PC-9 (cell line): ENCODE measurements around the gene P3H4.

Experiments used
- EZH2 ChIP-seq: fragments of 200-600 bp; sonication (generic); IDR thresholded peaks from 2 replicates; pipeline ENCODE4 v1.8.0; 2017; ENCODE audit warnings: antibody characterized with exemption, low read depth
- TF ChIP-seq, protein P1 (sequence below): fragments of 200-600 bp; sonication (generic); conservative IDR thresholded peaks from 2 replicates; pipeline ENCODE4 v1.6.1; 2017; ENCODE audit warnings: mixed run types, antibody characterized with exemption, mild to moderate bottlenecking, moderate library complexity

DNA sequence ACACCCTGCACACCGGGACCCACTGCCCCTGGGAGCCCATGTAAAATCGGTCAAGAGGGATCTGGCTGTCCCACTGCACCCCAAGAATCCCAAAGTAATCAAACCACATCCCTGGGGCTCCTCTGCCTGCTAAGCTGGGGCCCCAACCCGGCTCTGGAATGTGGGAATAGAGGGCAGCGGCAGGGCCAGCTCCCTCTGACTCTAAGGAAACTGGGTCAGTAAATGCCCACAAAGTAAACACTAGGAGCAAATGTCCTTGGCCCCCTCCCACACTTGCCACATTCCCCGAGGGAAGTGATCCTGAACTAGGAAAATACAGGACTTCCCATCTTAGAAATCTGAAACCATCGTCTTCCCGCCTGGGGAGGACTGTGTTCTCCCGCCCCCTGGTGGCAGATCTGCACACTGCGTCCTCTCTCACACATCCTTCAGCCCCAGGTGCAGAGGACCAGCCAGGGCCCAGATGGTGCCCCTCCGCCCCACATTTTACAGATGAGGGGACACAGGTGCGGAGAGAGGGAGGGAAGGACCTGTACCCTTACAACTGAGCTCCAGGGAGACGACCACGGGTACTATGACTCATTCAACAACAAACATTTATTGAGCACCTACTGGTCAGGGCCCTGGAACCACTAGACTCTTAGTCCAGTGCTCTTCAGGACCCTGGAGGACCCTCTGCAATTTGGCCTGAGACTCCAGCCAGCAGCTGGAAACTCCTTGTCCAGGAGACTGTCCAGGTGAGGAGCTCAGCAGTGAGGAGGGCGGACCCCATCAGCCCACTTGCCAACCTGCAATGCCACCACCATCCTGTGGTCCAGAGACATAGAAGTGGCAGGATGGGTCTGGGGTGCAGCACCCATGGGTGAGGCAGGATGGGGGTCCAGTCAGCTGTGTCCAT is 10.1 kb downstream of the P3H4 start:
- TF ChIP-seq, protein P1, sequence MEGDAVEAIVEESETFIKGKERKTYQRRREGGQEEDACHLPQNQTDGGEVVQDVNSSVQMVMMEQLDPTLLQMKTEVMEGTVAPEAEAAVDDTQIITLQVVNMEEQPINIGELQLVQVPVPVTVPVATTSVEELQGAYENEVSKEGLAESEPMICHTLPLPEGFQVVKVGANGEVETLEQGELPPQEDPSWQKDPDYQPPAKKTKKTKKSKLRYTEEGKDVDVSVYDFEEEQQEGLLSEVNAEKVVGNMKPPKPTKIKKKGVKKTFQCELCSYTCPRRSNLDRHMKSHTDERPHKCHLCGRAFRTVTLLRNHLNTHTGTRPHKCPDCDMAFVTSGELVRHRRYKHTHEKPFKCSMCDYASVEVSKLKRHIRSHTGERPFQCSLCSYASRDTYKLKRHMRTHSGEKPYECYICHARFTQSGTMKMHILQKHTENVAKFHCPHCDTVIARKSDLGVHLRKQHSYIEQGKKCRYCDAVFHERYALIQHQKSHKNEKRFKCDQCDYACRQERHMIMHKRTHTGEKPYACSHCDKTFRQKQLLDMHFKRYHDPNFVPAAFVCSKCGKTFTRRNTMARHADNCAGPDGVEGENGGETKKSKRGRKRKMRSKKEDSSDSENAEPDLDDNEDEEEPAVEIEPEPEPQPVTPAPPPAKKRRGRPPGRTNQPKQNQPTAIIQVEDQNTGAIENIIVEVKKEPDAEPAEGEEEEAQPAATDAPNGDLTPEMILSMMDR = peak; percentile 98
- no peak for TF ChIP-seq EZH2
